Calu3 (cell line): ENCODE measurements around the gene PLET1. TPM values are rescaled to one million over a fixed set of nuclear protein-coding genes. Genes with fewer than 3 reads are reported as not detected.

ENCODE experiments used
- Bru-seq: library from RNA; stranded (reverse); fragments of 400-500 nt; gene quantifications from one replicate; lab custom pipeline; 2021; lab: Mats Ljungman, UMichigan
- BruChase-seq, 2 experiments: library from RNA; stranded (reverse); fragments of 400-500 nt; gene quantifications; one replicate each; lab custom pipeline; 2021; lab: Mats Ljungman, UMichigan
- BruUV-seq: library from RNA; stranded (reverse); fragments of 400-500 nt; replicated peaks from 2 replicates; lab custom pipeline; 2021; lab: Mats Ljungman, UMichigan
- CTCF ChIA-PET: fragments of 300-600 bp; sonication (Branson Sonifier 250); formaldehyde crosslinking; loops from one replicate; lab custom pipeline; 2022; ENCODE audit warnings: antibody characterized with exemption; lab: Charles Lee
- DNase-seq: peaks from one replicate; pipeline ENCODE4 v3.0.0; 2022
- H3K27ac Mint-ChIP-seq: one replicate; pipeline ENCODE4 v1.8.0; 2022; ENCODE audit warnings: mixed read lengths; ENCODE audit not compliant: unreplicated experiment
- H3K27me3 Mint-ChIP-seq: one replicate; pipeline ENCODE4 v1.8.0; 2022; ENCODE audit warnings: mixed read lengths; ENCODE audit not compliant: unreplicated experiment
- H3K36me3 Mint-ChIP-seq: one replicate; pipeline ENCODE4 v1.8.0; 2022; ENCODE audit warnings: mild to moderate bottlenecking, moderate library complexity, mixed read lengths; ENCODE audit not compliant: insufficient read depth, unreplicated experiment
- H3K4me1 Mint-ChIP-seq: one replicate; pipeline ENCODE4 v1.8.0; 2022; ENCODE audit warnings: mild to moderate bottlenecking, low read depth, mixed read lengths; ENCODE audit not compliant: unreplicated experiment
- H3K4me3 Mint-ChIP-seq: one replicate; pipeline ENCODE4 v1.8.0; 2022; ENCODE audit warnings: mild to moderate bottlenecking, low read depth, moderate library complexity, mixed read lengths; ENCODE audit not compliant: unreplicated experiment
- H3K9me3 Mint-ChIP-seq: one replicate; pipeline ENCODE4 v1.8.0; 2022; ENCODE audit warnings: low read depth, mixed read lengths; ENCODE audit not compliant: unreplicated experiment
- intact Hi-C: fragments of 100-400 bp; cut with micrococcal nuclease; formaldehyde crosslinking; loops from one replicate; pipeline ENCODE4 v1.10.0; 2022; ENCODE audit not compliant: unreplicated experiment
- long read RNA-seq: library from polyadenylated mRNA; stranded (forward); transcript quantifications from one replicate; pipeline ENCODE4 v2.0.0, GENCODE V29; 2022
- total RNA-seq: library from RNA; stranded (reverse); gene quantifications from 2 replicates; pipeline ENCODE4 v1.2.3, GENCODE V29; 2022
- TF ChIP-seq, protein P1 (sequence below): fragments of 200-600 bp; IDR thresholded peaks from one replicate; pipeline ENCODE4 v1.8.0; 2022; ENCODE audit warnings: antibody characterized with exemption; ENCODE audit not compliant: unreplicated experiment

PLET1 gene, protein sequence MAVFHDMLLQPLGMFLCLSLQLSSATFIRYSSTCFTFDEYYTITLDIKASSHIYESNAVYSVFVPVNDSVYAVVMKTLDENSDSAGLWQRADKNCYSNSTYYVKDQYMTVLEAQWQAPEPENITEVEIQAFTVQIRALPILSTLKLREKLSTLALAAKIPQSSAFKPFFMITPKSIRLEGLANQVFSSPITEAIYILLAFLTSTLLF
- total RNA-seq, result not detected in 2 replicates
- Bru-seq, nascent RNA, result not detected
- not detected for BruChase-seq, experiment 1, labeled RNA remaining after a 6-hour chase
- BruChase-seq, experiment 2, labeled RNA remaining after a 2-hour chase, result not detected
- long read RNA-seq, result 0 reads

DNA sequence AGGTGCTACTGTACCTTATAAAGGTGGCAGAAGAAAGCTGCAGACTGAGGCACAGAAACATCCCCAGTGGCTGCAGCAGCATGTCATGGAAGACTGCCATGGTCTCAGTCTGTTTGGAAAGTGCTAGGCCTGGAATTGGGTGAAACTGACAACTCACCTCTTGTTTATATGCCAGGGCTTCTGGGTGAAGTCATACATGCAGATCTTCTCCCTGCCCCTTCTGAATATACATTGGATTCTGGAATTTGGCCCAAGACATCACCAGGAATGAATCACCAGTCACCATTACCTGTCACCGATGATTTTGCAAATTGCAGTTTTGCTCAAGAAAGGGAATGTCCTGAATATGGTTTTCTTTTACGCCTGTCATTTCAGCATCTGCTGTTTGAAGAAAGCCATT, at the start of gene PLET1:
PLET1 (minus strand) TSS at position 371 of the 400 bp plus-strand sequence; CDS start at position 100, 271 bp downstream.
- TF ChIP-seq, protein P1, sequence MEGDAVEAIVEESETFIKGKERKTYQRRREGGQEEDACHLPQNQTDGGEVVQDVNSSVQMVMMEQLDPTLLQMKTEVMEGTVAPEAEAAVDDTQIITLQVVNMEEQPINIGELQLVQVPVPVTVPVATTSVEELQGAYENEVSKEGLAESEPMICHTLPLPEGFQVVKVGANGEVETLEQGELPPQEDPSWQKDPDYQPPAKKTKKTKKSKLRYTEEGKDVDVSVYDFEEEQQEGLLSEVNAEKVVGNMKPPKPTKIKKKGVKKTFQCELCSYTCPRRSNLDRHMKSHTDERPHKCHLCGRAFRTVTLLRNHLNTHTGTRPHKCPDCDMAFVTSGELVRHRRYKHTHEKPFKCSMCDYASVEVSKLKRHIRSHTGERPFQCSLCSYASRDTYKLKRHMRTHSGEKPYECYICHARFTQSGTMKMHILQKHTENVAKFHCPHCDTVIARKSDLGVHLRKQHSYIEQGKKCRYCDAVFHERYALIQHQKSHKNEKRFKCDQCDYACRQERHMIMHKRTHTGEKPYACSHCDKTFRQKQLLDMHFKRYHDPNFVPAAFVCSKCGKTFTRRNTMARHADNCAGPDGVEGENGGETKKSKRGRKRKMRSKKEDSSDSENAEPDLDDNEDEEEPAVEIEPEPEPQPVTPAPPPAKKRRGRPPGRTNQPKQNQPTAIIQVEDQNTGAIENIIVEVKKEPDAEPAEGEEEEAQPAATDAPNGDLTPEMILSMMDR, result no peak
- Mint-ChIP-seq H3K27me3 (no peaks in the 10 kb centered on the region), H3K4me3 (no peak within 1 kb of the TSS), H3K36me3 (no peaks in the 10 kb centered on the region), H3K27ac (no peak within 1 kb of the TSS), H3K4me1 (no peaks in the 10 kb centered on the region), H3K9me3 (peaks cover 3% of the 10 kb centered on the region)
- CTCF ChIA-PET, result no interaction called here
- intact Hi-C loops, result no loop called here
- no peak for DNase-seq
- no TSS peak for BruUV-seq

DNA sequence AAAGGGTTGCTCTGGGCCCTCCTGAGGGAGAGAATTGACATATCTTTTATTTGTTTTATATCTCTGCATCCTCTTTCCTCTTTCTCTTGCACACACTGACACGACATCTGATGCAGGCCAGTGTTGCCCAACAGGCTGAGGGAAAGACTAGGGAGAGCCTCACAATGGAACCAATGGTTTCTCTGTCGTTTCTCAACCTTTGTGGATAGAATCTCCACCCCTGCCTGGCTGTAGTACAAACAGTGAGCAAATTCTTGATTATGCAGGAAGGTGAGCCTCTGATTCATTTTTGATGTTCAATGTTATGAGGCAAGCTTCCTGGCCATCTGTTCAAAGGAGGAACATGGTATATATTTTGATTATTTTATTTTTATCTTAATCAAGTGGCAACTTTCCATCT, 49.8 kb upstream of the PLET1 start:
- no peaks in the 10 kb centered on the region for H3K36me3 Mint-ChIP-seq

DNA sequence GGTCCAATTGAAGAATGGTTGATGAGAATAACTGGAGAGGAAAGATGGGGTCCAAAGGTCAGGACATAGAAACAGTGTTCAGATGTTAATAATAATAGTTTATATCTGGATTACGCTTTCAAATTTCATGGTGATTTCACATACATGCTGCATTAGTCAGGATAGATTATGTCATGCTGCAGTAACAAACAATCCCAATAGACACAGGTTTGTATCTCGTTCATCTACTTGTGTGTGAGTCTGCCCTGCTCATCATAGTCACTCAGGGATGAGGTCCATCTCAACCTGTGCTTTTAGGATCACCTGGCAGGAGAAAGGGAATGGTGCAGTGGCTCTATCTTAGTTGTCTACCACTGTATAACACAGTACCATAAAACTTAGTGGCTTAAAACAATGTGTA, 48.0 kb upstream of the PLET1 start:
- Mint-ChIP-seq H3K27ac (no peak overlapping the region), H3K36me3 (no peaks in the 10 kb centered on the region), H3K9me3 (peaks cover 6% of the 10 kb centered on the region), H3K27me3 (no peaks in the 10 kb centered on the region), H3K4me3 (no peak overlapping the region), H3K4me1 (no peaks in the 10 kb centered on the region)
- intact Hi-C loops, result no loop called here
- TF ChIP-seq, protein P1, result no peak
- CTCF ChIA-PET, result no interaction called here
- DNase-seq, result no peak
- BruUV-seq, result no TSS peak

More for the DNA sequence above, 49.8 kb upstream of the PLET1 start:
- CTCF ChIA-PET, result no interaction called here
- intact Hi-C loops, result no loop called here
- no peak for DNase-seq
- no TSS peak for BruUV-seq
- peaks cover 6% of the 10 kb centered on the region for H3K9me3 Mint-ChIP-seq
- H3K4me1 Mint-ChIP-seq, result no peaks in the 10 kb centered on the region
- no peak overlapping the region for H3K27ac Mint-ChIP-seq
- no peak overlapping the region for H3K4me3 Mint-ChIP-seq
- H3K27me3 Mint-ChIP-seq, result no peaks in the 10 kb centered on the region
- TF ChIP-seq, protein P1, result no peak

DNA sequence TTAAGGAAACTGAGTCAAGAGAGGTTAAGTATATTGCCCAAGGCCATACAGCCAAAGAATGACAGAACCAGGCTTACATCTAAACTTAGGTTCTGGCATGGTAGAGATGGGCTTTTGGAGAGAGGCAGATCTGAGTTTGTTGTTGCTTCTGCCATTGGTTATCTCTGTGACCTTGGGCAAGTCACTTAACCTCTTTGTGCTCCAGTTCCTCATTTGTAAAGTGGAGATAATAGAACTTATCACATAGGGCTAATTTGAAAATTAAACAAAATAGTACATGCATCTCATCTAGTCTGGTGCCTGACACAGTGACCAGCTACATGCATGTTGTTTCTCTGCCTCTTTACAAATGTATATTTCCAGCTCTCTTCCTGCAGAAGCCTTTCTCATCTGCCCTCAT, 47.0 kb upstream of the PLET1 start:
- no peaks in the 10 kb centered on the region for H3K36me3 Mint-ChIP-seq

More for the DNA sequence above, 47.0 kb upstream of the PLET1 start:
- no peak overlapping the region for H3K27ac Mint-ChIP-seq
- no peak overlapping the region for H3K4me3 Mint-ChIP-seq
- H3K27me3 Mint-ChIP-seq, result no peaks in the 10 kb centered on the region
- intact Hi-C loops, result no loop called here
- BruUV-seq, result no TSS peak
- H3K4me1 Mint-ChIP-seq, result no peaks in the 10 kb centered on the region
- no peak for DNase-seq
- H3K9me3 Mint-ChIP-seq, result peaks cover 6% of the 10 kb centered on the region
- TF ChIP-seq, protein P1, result no peak
- CTCF ChIA-PET, result interaction anchor here (1.0 kb wide), 1 partner anchor 557 kb away, joined by 3 read pairs; no protein-coding TSS in a partner anchor
